HCEC 1CT (cell line): ENCODE measurements around the gene ERCC1.
"Not testable (repeated sequence)": the region's sequence is repeated elsewhere in the genome, so short reads cannot be mapped to it uniquely, and the experiment has no call there.

Experiments
- DNase-seq: peaks from one replicate; pipeline ENCODE4 v3.0.0-alpha.2; 2017

ERCC1 gene

GRCh38 chr19:45451850-45452387, 28.2 kb upstream of the ERCC1 start:
- no peak for DNase-seq

- peak; percentile 48 for DNase-seq
These were observed 27.6 kb upstream of the ERCC1 start for GRCh38 chr19:45451131-45451849.

- DNase-seq: no peak
These were observed 26.3 kb upstream of the ERCC1 start for GRCh38 chr19:45450012-45450333.

- DNase-seq: no peak
These were observed 25.2 kb upstream of the ERCC1 start for GRCh38 chr19:45448887-45449299.

- no peak for DNase-seq
These were observed 24.7 kb upstream of the ERCC1 start for GRCh38 chr19:45448425-45448756.

GRCh38 chr19:45446944-45447343, 23.2 kb upstream of the ERCC1 start:
- DNase-seq: no peak

- peak; percentile 42 for DNase-seq
These were observed 22.6 kb upstream of the ERCC1 start for GRCh38 chr19:45446295-45446694.

GRCh38 chr19:45445139-45445538, 21.4 kb upstream of the ERCC1 start:
- no peak for DNase-seq

- peak; percentile 74 for DNase-seq
These were observed 20.8 kb upstream of the ERCC1 start for GRCh38 chr19:45444318-45445041.

GRCh38 chr19:45443462-45444317, 20.0 kb upstream of the ERCC1 start:
- DNase-seq: peak; percentile 93

- no peak for DNase-seq
These were observed 19.2 kb upstream of the ERCC1 start for GRCh38 chr19:45442778-45443461.

- DNase-seq: no peak
These were observed 18.7 kb upstream of the ERCC1 start for GRCh38 chr19:45442408-45442777.

- peak; percentile 27 for DNase-seq
These were observed 17.3 kb upstream of the ERCC1 start for GRCh38 chr19:45440873-45441654.

GRCh38 chr19:45440259-45440638, 16.5 kb upstream of the ERCC1 start:
- no peak for DNase-seq

- peak; percentile 87 for DNase-seq
These were observed 16.0 kb upstream of the ERCC1 start for GRCh38 chr19:45439569-45440258.

GRCh38 chr19:45439190-45439568, 15.5 kb upstream of the ERCC1 start:
- no peak for DNase-seq

- DNase-seq: no peak
These were observed 13.6 kb upstream of the ERCC1 start for GRCh38 chr19:45437328-45437727.

GRCh38 chr19:45432543-45432942, 8.8 kb upstream of the ERCC1 start:
- DNase-seq: not testable (repeated sequence)

GRCh38 chr19:45431008-45431407, 7.3 kb upstream of the ERCC1 start:
- peak; percentile 34 for DNase-seq

- not testable (repeated sequence) for DNase-seq
These were observed 6.2 kb upstream of the ERCC1 start for GRCh38 chr19:45429896-45430295.
